K562 (cell line): ENCODE results near the gene COMMD1.

Source experiments
- FOS ChIP-seq: IDR thresholded peaks from 3 replicates; pipeline ENCODE4 v1.6.1; 2011; ENCODE audit not compliant: insufficient read length; ENCODE audit errors: extremely low read depth
- RAD21 ChIP-seq, 2 experiments: fragments of 250-450 bp in 1 of 2; fragments of 450-650 bp in 1 of 2; sonication (Bioruptor Pico) in 1 of 2; formaldehyde crosslinking in 1 of 2; IDR thresholded peaks in 1 of 2; conservative IDR thresholded peaks in 1 of 2; 2 replicates each; pipeline versions ENCODE4 v1.4.0 to v1.8.0; 2020 to 2022; ENCODE audit warnings: mild to moderate bottlenecking in 2 of 2, moderate library complexity in 1 of 2
- RCOR1 ChIP-seq, 2 experiments: IDR thresholded peaks; 2 replicates each; pipeline ENCODE4 v1.6.1; 2012; ENCODE audit warnings: low read depth in 2 of 2, low read length in 2 of 2, borderline replicate concordance in 1 of 2, improper control_type of control experiment in 1 of 2
- SREBF2 ChIP-seq: sonication (generic); formaldehyde crosslinking; IDR thresholded peaks from 2 replicates; pipeline ENCODE4 v1.4.0; 2020; ENCODE audit warnings: mild to moderate bottlenecking, missing genetic modification reagents
- TF ChIP-seq, protein P1 (sequence below): fragments of 450-650 bp; formaldehyde crosslinking; IDR thresholded peaks from 2 replicates; pipeline ENCODE4 v1.4.0; 2020; ENCODE audit warnings: mild to moderate bottlenecking, mixed read lengths
- TF ChIP-seq, protein P2 (sequence below), 2 experiments: fragments of 450-650 bp; formaldehyde crosslinking in 1 of 2; IDR thresholded peaks; 2 replicates each; pipeline versions ENCODE4 v1.4.0 to v1.6.1; 2014 to 2020; ENCODE audit warnings: mild to moderate bottlenecking in 2 of 2, borderline replicate concordance in 1 of 2, low read depth in 1 of 2
- TF ChIP-seq, protein P3 (sequence below): fragments of 250-450 bp; sonication (Bioruptor Pico); IDR thresholded peaks from 2 replicates; pipeline ENCODE4 v1.4.0; 2020; ENCODE audit warnings: mild to moderate bottlenecking, moderate library complexity

DNA sequence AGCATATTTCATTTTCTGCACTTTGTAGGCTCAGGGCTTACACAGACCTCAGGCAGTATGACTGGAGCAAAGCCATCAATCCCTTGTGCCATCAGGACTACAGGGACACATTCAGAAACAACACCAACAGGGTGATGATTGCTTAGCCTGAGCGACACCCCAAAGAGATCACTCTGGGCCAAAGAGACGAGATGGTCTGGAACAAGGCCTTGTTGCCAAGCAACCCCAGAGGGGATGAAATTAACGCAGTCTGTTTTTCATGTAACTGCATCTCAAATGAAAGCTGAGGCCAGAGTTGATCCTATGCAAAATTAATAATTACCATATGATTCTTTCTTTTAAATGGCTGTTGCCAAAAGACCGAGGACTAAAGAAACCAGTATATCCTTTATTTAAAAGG lies 270.3 kb downstream of the COMMD1 start:
- TF ChIP-seq RAD21 (CRISPR knock-in tag; conservative IDR thresholded peaks at IDR 0.05 in 1 of 2, IDR thresholded peaks at IDR 0.05 in 1 of 2) (no peak), SREBF2 (CRISPR knock-in tag) (no peak), RCOR1 (IDR thresholded peaks at IDR 0.05; ENCODE audit: borderline replicate concordance in 1 of 2, low read depth in 2 of 2, low read length in 2 of 2) (no peak), FOS (no peak)
- TF ChIP-seq, protein P1, sequence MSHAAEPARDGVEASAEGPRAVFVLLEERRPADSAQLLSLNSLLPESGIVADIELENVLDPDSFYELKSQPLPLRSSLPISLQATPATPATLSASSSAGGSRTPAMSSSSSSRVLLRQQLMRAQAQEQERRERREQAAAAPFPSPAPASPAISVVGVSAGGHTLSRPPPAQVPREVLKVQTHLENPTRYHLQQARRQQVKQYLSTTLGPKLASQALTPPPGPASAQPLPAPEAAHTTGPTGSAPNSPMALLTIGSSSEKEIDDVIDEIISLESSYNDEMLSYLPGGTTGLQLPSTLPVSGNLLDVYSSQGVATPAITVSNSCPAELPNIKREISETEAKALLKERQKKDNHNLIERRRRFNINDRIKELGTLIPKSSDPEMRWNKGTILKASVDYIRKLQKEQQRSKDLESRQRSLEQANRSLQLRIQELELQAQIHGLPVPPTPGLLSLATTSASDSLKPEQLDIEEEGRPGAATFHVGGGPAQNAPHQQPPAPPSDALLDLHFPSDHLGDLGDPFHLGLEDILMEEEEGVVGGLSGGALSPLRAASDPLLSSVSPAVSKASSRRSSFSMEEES (CRISPR knock-in tag) = no peak
- TF ChIP-seq, protein P2, sequence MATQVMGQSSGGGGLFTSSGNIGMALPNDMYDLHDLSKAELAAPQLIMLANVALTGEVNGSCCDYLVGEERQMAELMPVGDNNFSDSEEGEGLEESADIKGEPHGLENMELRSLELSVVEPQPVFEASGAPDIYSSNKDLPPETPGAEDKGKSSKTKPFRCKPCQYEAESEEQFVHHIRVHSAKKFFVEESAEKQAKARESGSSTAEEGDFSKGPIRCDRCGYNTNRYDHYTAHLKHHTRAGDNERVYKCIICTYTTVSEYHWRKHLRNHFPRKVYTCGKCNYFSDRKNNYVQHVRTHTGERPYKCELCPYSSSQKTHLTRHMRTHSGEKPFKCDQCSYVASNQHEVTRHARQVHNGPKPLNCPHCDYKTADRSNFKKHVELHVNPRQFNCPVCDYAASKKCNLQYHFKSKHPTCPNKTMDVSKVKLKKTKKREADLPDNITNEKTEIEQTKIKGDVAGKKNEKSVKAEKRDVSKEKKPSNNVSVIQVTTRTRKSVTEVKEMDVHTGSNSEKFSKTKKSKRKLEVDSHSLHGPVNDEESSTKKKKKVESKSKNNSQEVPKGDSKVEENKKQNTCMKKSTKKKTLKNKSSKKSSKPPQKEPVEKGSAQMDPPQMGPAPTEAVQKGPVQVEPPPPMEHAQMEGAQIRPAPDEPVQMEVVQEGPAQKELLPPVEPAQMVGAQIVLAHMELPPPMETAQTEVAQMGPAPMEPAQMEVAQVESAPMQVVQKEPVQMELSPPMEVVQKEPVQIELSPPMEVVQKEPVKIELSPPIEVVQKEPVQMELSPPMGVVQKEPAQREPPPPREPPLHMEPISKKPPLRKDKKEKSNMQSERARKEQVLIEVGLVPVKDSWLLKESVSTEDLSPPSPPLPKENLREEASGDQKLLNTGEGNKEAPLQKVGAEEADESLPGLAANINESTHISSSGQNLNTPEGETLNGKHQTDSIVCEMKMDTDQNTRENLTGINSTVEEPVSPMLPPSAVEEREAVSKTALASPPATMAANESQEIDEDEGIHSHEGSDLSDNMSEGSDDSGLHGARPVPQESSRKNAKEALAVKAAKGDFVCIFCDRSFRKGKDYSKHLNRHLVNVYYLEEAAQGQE (IDR thresholded peaks at IDR 0.05; ENCODE audit: borderline replicate concordance) = no peak
- TF ChIP-seq, protein P2 (CRISPR knock-in tag; IDR thresholded peaks at IDR 0.05; ENCODE audit: low read depth) = no peak
- TF ChIP-seq, protein P3, sequence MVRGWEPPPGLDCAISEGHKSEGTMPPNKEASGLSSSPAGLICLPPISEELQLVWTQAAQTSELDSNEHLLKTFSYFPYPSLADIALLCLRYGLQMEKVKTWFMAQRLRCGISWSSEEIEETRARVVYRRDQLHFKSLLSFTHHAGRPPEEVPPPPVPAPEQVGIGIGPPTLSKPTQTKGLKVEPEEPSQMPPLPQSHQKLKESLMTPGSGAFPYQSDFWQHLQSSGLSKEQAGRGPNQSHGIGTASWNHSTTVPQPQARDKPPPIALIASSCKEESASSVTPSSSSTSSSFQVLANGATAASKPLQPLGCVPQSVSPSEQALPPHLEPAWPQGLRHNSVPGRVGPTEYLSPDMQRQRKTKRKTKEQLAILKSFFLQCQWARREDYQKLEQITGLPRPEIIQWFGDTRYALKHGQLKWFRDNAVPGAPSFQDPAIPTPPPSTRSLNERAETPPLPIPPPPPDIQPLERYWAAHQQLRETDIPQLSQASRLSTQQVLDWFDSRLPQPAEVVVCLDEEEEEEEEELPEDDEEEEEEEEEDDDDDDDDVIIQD (CRISPR knock-in tag) = no peak
